DMS153 treated with DMSO at 0.1 percent for 48 hours (cell line): ENCODE results near the gene HOXD11.

ENCODE experiments used
- DNase-seq: peaks from one replicate; lab custom pipeline; 2025; ENCODE audit not compliant: unreplicated experiment; lab: John Stamatoyannopoulos, UW

Gene HOXD11

DNA sequence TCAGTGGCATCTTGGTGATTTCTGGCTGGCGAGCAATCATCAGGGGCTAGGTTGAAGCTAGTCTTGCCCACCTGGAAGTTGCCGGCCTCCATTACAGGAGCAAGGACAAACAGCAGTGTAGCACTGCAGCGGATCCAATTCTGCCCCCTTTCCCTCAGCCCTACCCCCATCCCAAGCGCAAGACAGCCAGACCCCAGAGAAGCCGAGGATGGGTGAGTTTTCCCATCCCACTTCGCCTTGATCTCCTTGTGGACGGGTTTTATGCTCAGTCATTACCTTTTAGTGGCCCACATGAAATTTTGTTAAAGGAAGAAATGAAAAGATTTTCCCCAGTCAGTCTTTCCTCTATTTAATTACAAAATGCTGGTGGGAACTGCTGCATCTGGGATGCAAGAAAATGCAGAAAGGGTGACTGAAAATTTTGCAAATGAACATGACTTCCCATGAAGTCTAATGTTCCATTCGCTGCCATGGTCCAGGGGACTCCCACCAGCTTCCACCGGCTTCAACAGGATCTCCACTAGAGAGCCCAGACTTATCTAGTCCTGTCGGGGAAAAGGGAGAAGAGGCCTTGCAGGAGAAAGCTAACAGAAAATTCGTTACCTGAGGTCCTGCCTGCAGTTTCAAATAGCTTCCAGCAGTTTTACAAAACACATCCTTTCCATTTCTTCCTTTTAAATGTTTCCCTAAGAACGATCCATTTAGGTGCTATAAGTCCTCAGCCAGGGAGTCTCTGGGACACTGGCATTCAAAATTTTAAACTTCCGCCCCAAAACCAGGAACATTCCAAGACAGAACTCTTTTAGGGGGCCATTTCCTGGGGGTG is 13.5 kb downstream of the HOXD11 start:
- DNase-seq = no peak

GRCh38 chr2:176121190-176122051 is 14.3 kb downstream of the HOXD11 start:
- DNase-seq = no peak

- DNase-seq = no peak
Observed at GRCh38 chr2:176122052-176122682, 15.1 kb downstream of the HOXD11 start.

DNA sequence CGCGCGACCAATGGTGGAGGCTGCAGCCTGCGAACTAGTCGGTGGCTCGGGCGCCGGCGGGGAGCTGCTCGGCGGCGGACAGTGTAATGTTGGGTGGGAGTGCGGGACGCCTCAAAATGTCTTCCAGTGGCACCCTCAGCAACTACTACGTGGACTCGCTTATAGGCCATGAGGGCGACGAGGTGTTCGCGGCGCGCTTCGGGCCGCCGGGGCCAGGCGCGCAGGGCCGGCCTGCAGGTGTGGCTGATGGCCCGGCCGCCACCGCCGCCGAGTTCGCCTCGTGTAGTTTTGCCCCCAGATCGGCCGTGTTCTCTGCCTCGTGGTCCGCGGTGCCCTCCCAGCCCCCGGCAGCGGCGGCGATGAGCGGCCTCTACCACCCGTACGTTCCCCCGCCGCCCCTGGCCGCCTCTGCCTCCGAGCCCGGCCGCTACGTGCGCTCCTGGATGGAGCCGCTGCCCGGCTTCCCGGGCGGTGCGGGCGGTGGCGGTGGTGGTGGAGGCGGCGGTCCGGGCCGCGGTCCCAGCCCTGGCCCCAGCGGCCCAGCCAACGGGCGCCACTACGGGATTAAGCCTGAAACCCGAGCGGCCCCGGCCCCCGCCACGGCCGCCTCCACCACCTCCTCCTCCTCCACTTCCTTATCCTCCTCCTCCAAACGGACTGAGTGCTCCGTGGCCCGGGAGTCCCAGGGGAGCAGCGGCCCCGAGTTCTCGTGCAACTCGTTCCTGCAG is 15.8 kb downstream of the HOXD11 start, which contains the start of gene HOXD9:
HOXD9 (plus strand) TSS at position 37 of the 728 bp plus-strand sequence; CDS start at position 87, 50 bp downstream.
- no peak for DNase-seq

DNA sequence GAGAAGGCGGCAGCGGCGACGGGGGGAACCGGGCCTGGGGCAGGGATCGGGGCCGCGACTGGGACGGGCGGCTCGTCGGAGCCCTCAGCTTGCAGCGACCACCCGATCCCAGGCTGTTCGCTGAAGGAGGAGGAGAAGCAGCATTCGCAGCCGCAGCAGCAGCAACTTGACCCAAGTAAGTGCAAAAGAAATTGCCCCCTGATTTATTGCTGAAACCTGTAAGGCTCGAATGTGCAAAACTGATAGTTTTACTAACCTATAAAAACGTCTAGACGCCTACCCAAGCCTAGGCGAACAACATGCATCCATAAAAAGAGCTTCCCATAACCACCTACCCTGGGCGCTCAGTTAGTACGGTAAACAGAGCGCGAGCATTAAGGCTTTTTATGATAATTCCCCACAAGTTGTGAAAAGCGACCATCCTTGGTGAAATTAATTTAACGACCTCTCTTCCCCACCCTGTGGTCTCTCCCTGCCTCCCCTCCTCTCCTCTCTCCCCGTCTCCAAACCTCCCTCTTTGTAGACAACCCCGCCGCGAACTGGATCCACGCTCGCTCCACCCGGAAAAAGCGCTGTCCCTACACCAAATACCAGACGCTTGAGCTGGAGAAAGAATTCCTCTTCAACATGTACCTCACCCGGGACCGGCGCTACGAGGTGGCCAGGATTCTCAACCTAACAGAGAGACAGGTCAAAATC is 16.5 kb downstream of the HOXD11 start:
- DNase-seq = no peak

GRCh38 chr2:176124110-176124946 is 17.2 kb downstream of the HOXD11 start:
- DNase-seq = no peak

GRCh38 chr2:176124947-176125771 is 18.1 kb downstream of the HOXD11 start:
- DNase-seq = no peak

DNA sequence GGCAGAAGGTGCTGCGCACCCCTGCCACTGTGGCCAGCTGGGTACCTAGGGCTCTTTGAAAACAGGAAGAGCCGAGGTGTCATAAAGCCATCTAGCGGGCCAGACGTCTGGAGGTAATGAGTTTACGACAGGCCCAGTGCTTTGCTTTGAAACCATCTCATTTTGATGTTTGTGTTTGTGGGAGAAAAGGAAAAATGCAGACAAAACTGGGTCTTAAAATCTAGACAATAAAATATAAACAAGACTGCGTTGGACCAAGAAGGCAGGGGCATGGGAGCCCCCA is 18.6 kb downstream of the HOXD11 start:
- DNase-seq = no peak

- no peak for DNase-seq
Observed at GRCh38 chr2:176126929-176127773, 20.1 kb downstream of the HOXD11 start.

DNA sequence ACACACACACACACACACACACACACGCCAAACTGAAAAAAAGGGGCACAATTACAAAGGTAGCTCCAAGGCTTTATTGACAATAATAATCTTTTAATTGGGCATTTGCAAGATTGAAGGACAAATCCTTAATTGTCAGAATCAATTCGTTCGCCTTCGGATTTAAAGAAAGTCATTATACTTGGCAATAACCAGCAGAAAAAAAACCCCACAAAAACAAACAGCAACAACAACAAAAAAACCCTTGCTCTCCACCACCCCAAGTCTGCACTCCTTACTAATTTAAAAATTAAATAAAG is 20.6 kb downstream of the HOXD11 start:
- no peak for DNase-seq

- DNase-seq = no peak
Observed at GRCh38 chr2:176128172-176128981, 21.3 kb downstream of the HOXD11 start.

GRCh38 chr2:176128982-176129796 is 22.1 kb downstream of the HOXD11 start, which contains the start of gene HOXD8:
HOXD8 (plus strand) TSS chr2:176129705; CDS start chr2:176130367, 662 bp downstream.
- DNase-seq = no peak

GRCh38 chr2:176129813-176130146 is 22.7 kb downstream of the HOXD11 start:
- DNase-seq = no peak

DNA sequence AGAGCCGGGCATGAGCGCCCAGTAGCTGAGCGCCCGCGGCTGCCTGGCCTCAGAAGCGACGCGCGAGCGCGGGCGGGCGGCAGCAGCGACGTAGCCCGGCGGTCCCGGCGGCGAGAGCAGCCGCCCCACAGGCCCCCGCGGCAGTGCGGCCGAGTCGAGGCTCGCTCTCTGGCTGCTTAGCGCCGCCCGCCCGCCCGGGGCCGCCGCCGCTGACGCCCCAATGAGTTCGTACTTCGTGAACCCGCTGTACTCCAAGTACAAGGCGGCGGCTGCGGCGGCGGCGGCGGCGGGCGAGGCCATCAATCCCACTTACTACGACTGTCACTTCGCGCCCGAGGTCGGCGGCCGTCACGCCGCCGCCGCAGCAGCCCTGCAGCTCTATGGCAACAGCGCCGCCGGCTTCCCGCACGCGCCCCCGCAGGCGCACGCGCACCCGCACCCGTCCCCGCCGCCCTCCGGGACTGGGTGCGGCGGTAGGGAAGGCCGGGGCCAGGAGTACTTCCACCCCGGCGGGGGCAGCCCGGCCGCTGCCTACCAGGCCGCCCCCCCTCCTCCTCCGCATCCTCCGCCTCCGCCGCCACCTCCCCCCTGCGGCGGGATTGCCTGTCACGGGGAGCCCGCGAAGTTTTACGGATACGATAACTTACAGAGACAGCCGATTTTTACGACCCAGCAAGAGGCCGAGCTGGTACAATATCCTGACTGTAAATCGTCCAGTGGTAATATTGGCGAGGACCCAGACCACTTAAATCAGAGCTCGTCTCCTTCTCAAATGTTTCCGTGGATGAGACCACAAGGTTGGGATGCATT is 23.3 kb downstream of the HOXD11 start:
- DNase-seq = no peak
